Right lobe of liver (tissue), 4 donors: ENCODE results near the gene BTNL3.
"Not testable (repeated sequence)": the region's sequence is repeated elsewhere in the genome, so short reads cannot be mapped to it uniquely, and the experiment has no call there.

Experiments
- CTCF ChIP-seq, 4 donors: fragments of 200-600 bp in 3 of 4; fragments of 450-650 bp in 1 of 4; IDR thresholded peaks; one replicate each; pipeline versions ENCODE4 v1.5.1 to v1.8.0; 2016 to 2022; ENCODE audit warnings: antibody characterized with exemption in 4 of 4, mild to moderate bottlenecking in 2 of 4
- POLR2A ChIP-seq: fragments of 450-650 bp; IDR thresholded peaks from one replicate; pipeline ENCODE4 v1.6.1; 2017; ENCODE audit warnings: antibody characterized with exemption, mild to moderate bottlenecking
- donor health status: DM: no; HTN: no; CAD: no.
- donor health status: DM: no; HTN: no; CAD: no.
- donor health status: DM: no; HTN: yes; CAD: no.

DNA sequence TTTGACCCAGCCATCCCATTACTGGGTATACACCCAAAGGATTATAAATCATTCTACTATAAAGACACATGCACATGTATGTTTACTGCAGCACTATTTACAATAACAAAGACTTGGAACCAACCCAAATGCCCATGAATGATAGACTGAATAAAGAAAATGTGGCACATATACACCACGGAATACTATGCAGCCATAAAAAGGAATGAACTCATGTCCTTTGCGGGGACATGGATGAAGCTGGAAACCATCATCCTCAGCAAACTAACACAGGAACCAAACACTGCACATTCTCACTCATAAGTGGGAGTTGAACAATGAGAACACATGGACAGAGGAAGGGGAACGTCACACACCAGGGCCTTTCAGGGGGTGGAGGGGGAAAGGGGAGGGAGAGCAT lies 28.8 kb downstream of the BTNL3 start:
- not testable (repeated sequence) for TF ChIP-seq POLR2A; CTCF (IDR thresholded peaks at IDR 0.05)
